Transverse colon (tissue), 4 donors: ENCODE results near the gene PPIG. TPM values are rescaled to one million over a fixed set of nuclear protein-coding genes. Genes with fewer than 3 reads are reported as not detected.
A peak's percentile ranks its signal among the peaks of the same experiment; 100 is the strongest.
"Not testable (repeated sequence)": the region's sequence is repeated elsewhere in the genome, so short reads cannot be mapped to it uniquely, and the experiment has no call there.

ENCODE experiments used
- DNase-seq: peaks from one replicate; pipeline ENCODE4 v3.0.0-alpha.2; 2019
- H3K27ac ChIP-seq, 4 donors: fragments of 200-600 bp; sonication (generic); 2 replicates each; pipeline ENCODE4 v1.5.1; 2016 to 2018; ENCODE audit warnings: inconsistent platforms in 4 of 4
- H3K27me3 ChIP-seq: fragments of 200-600 bp; sonication (generic); 2 replicates; pipeline ENCODE4 v1.5.1; 2017; ENCODE audit warnings: inconsistent platforms
- H3K36me3 ChIP-seq, 4 donors: fragments of 200-600 bp; sonication (generic); 2 replicates each; pipeline ENCODE4 v1.5.1; 2017 to 2019; ENCODE audit warnings: inconsistent platforms in 4 of 4
- H3K4me1 ChIP-seq, 4 donors: fragments of 200-600 bp; sonication (generic); 2 replicates each; pipeline ENCODE4 v1.5.1; 2017 to 2020; ENCODE audit warnings: inconsistent platforms in 4 of 4
- H3K4me3 ChIP-seq, 4 donors: fragments of 200-600 bp; sonication (generic); 1 replicate in 1 of 4; 2 replicates in 3 of 4; pipeline versions ENCODE4 v1.5.1 to v1.6.1; 2017 to 2019; ENCODE audit warnings: inconsistent platforms in 4 of 4
- H3K9me3 ChIP-seq, 2 donors: fragments of 200-600 bp; sonication (generic); 2 replicates each; pipeline ENCODE4 v1.5.1; 2017 to 2019; ENCODE audit warnings: inconsistent platforms in 2 of 2
- EP300 ChIP-seq: sonication (generic); formaldehyde crosslinking; IDR thresholded peaks from one replicate; pipeline ENCODE4 v1.6.1; 2017; ENCODE audit warnings: antibody characterized with exemption, low read depth
- POLR2A ChIP-seq: fragments of 450-650 bp; IDR thresholded peaks from one replicate; pipeline ENCODE4 v1.6.1; 2016; ENCODE audit warnings: antibody characterized with exemption, mild to moderate bottlenecking, moderate library complexity
- POLR2AphosphoS5 ChIP-seq, 3 donors: sonication (generic); formaldehyde crosslinking; IDR thresholded peaks; one replicate each; pipeline ENCODE4 v1.6.1; 2016; ENCODE audit warnings: antibody characterized with exemption in 3 of 3
- WGBS, 2 donors: methylation state at CpG; one replicate each; pipeline ENCODE4 v1.1.5; 2018; ENCODE audit warnings: low coverage in 1 of 2; 5-methylcytosine and 5-hydroxymethylcytosine counted together
- in situ Hi-C, 4 donors: fragments of 200-750 bp; cut with MboI; loops; one replicate each; pipeline versions ENCODE4 v1.15.0 to v1.15.1; 2017; ENCODE audit warnings: low sequenced_read_pairs in 3 of 4, low pct_ligation_motif_present in 1 of 4, low pct_unique_long_range_greater_than_20kb in 1 of 4
- intact Hi-C: fragments of 100-400 bp; cut with DNase I; formaldehyde crosslinking; loops from one replicate; pipeline ENCODE4 v1.15.1; 2023; ENCODE audit warnings: low total_unique reads
- total RNA-seq, 4 donors: library from RNA; depleted of rRNA; stranded (reverse); fragments of >200 nt; gene quantifications; one replicate each; pipeline ENCODE4 v1.1.0, GENCODE V29; 2016
- TF ChIP-seq, protein P1 (sequence below), 5 experiments: fragments of 200-600 bp in 3 of 5; fragments of 450-650 bp in 2 of 5; sonication (generic) in 3 of 5; IDR thresholded peaks; 1 replicate in 2 of 5; 2 replicates in 3 of 5; pipeline ENCODE4 v1.5.1; 2016 to 2017; ENCODE audit warnings: antibody characterized with exemption in 5 of 5, inconsistent platforms in 3 of 5, mild to moderate bottlenecking in 2 of 5, moderate library complexity in 1 of 5

The PPIG gene
- 10 to 100 TPM; 25.9 to 55.7 (median 44.4) TPM for total RNA-seq

GRCh38 chr2:169584005-169584877, at the start of gene PPIG:
TSS of gene PPIG (plus strand) at chr2:169584351. CDS start at chr2:169604042, 19,691 bp downstream.
- intact Hi-C loops (no loop called here), in situ Hi-C loops (loop anchor here in 1 of 4 donors (10.0 kb wide), 1 partner anchor 111 kb away; the partner anchor contains the start of genes CFAP210 and PHOSPHO2)
- Histone ChIP-seq H3K36me3 (no peaks in the 10 kb centered on the region), H3K27me3 (no peaks in the 10 kb centered on the region), H3K27ac (peak within 1 kb of the TSS; percentile 93 to 98 (median 97)), H3K4me3 (peak within 1 kb of the TSS; percentile 85 to 90 (median 86)), H3K9me3 (no peaks in the 10 kb centered on the region), H3K4me1 (peaks cover 13 to 22% (median 21%) of the 10 kb centered on the region in 4 donors)
- peak; percentile 70 for TF ChIP-seq POLR2A
- TF ChIP-seq, protein P1, sequence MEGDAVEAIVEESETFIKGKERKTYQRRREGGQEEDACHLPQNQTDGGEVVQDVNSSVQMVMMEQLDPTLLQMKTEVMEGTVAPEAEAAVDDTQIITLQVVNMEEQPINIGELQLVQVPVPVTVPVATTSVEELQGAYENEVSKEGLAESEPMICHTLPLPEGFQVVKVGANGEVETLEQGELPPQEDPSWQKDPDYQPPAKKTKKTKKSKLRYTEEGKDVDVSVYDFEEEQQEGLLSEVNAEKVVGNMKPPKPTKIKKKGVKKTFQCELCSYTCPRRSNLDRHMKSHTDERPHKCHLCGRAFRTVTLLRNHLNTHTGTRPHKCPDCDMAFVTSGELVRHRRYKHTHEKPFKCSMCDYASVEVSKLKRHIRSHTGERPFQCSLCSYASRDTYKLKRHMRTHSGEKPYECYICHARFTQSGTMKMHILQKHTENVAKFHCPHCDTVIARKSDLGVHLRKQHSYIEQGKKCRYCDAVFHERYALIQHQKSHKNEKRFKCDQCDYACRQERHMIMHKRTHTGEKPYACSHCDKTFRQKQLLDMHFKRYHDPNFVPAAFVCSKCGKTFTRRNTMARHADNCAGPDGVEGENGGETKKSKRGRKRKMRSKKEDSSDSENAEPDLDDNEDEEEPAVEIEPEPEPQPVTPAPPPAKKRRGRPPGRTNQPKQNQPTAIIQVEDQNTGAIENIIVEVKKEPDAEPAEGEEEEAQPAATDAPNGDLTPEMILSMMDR (IDR thresholded peaks at IDR 0.05): no peak
- peak; percentile 74 to 83 (median 80) for TF ChIP-seq POLR2AphosphoS5 (IDR thresholded peaks at IDR 0.05)
- TF ChIP-seq EP300: peak; percentile 14
- whole genome bisulfite sequencing, 2 donors: 5 to 31% methylated on average over 6 to 49 of the region's 49 CpGs
- peak; percentile 93 for DNase-seq

DNA sequence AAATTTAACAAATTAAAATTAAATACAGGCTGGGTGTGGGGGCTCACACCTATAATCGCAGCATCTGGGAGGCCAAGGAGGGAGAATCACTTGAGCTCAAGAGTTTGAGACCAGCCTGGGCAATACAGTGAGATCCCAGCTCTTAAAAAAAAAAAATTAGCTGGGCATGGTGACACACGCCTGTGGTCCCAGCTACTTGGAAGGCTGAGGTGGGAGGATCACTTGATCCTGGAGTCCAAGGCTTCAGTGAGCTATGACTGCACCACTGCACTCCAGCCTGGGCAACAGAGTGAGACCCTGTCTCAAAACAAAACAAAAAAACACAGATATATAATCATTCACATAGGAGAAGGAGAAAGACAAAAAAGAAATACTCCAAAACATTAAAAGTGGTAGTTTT, 44.7 kb upstream of the PPIG start:
- 92 to 100% methylated on average over 2 of the region's 2 CpGs for WGBS, 2 donors
- H3K27ac ChIP-seq, H3K9me3 ChIP-seq, in situ Hi-C loops, H3K27me3 ChIP-seq, DNase-seq, H3K4me1 ChIP-seq, H3K4me3 ChIP-seq, intact Hi-C loops: not testable (repeated sequence)
- H3K36me3 ChIP-seq: peaks cover 0 to 47% (median 7%) of the 10 kb centered on the region in 4 donors

DNA sequence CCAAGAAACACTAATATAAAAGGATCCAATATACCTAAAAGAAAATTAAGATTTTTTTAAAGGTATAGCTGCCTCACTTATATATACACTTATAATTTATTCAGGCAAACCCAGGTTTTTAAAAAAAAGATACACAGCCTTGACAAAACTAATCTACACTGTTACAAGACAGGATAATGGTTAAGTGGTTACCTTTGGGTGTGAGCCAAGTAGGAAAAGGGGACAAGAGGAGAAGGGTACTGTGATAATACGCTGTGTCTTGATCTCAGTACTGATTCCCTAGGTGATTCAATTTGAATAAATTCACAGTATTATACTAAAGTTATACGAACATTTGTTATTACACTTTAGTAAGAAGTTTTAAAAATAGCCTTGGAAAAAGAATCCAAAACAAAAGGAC, 44.0 kb upstream of the PPIG start:
- TF ChIP-seq, protein P1 (IDR thresholded peaks at IDR 0.05): no peak
- no peak for TF ChIP-seq POLR2A
- TF ChIP-seq EP300: no peak
- no peak for TF ChIP-seq POLR2AphosphoS5 (IDR thresholded peaks at IDR 0.05)
- intact Hi-C loops: no loop called here
- no peak overlapping the region for H3K27ac ChIP-seq
- no peaks in the 10 kb centered on the region for H3K27me3 ChIP-seq
- H3K9me3 ChIP-seq: no peaks in the 10 kb centered on the region
- 85 to 90% methylated on average over 2 of the region's 2 CpGs for WGBS, 2 donors
- no peaks in the 10 kb centered on the region for H3K4me1 ChIP-seq
- peaks cover 0 to 47% (median 7%) of the 10 kb centered on the region in 4 donors for H3K36me3 ChIP-seq
- DNase-seq: no peak
- in situ Hi-C loops: no loop called here
- no peak overlapping the region for H3K4me3 ChIP-seq

DNA sequence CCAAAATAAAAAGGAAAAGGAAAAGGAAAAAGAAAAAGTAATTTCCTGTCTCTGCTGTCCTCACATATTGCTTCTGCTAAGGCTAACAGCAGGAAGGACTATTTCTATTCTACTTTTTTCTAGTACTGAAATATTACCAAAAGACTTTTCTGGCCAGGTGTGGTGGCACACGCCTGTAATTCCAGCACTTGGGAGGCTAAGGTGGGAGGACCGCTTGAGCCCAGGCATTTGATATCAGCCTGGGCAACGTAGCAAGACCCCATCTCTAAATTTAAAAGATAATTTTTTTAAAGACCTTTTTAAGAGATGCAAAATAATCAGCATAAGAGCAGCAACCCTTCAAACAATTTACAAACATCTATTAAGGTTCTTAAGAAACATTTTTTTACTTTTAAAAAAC, 41.7 kb upstream of the PPIG start:
- H3K4me1 ChIP-seq: no peaks in the 10 kb centered on the region
- H3K4me3 ChIP-seq: no peak overlapping the region
- intact Hi-C loops (no loop called here), in situ Hi-C loops (no loop called here)
- no peak overlapping the region for H3K27ac ChIP-seq
- no peaks in the 10 kb centered on the region for H3K9me3 ChIP-seq
- DNase-seq: no peak
- no peak for TF ChIP-seq POLR2AphosphoS5 (IDR thresholded peaks at IDR 0.05)
- TF ChIP-seq EP300: no peak
- TF ChIP-seq, protein P1 (IDR thresholded peaks at IDR 0.05): no peak
- TF ChIP-seq POLR2A: no peak
- peaks cover 0 to 60% (median 3%) of the 10 kb centered on the region in 4 donors for H3K36me3 ChIP-seq
- H3K27me3 ChIP-seq: no peaks in the 10 kb centered on the region
- WGBS, 2 donors: 77 to 93% methylated on average over 3 of the region's 3 CpGs
